T-helper 9 cell (primary cell): ENCODE data around the gene CEP295NL.
"Not testable (repeated sequence)": the region's sequence is repeated elsewhere in the genome, so short reads cannot be mapped to it uniquely, and the experiment has no call there.

Experiments used
- DNase-seq: peaks from one replicate; pipeline ENCODE4 v3.0.0-alpha.2; 2020

CEP295NL gene

DNA sequence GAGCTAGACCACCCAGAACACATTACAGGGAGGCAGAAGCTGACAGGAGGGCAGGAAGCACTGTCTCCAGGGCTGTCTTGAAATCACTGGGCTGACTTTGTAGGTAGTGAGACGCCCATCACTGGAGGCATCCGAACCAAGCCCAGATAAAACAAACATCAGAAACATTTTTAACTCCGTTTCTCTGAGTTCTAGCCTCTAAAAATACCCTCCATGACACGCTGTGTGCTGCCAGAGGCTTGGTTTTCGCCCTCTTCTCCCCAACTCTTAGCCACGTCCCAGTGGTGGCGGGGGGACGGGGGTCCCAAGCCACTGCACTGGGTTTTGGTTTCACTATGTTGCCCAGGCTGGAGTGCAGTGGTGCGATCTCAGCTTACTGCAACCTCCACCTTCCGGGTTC lies 1.2 kb downstream of the CEP295NL start:
- no peak for DNase-seq

DNA sequence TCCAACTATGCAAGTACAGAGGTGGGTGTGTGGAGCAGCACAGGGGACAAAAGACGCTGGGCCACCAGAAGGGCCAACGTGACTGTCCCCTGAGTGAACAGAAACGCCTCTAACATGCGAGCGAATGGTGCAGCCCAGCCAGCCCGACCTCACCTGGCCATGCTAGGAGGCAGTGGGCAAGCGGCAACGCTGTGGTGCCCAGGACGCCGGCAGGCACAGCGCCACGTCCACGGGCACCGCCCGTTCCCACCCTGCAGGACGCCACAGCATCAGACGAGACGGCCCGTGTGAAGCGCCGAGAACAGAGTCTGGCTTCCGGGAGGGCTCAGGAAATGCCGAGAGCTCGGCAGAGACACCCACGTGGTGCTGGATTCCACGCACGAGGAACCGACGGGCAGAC lies 2.2 kb downstream of the CEP295NL start:
- no peak for DNase-seq

DNA sequence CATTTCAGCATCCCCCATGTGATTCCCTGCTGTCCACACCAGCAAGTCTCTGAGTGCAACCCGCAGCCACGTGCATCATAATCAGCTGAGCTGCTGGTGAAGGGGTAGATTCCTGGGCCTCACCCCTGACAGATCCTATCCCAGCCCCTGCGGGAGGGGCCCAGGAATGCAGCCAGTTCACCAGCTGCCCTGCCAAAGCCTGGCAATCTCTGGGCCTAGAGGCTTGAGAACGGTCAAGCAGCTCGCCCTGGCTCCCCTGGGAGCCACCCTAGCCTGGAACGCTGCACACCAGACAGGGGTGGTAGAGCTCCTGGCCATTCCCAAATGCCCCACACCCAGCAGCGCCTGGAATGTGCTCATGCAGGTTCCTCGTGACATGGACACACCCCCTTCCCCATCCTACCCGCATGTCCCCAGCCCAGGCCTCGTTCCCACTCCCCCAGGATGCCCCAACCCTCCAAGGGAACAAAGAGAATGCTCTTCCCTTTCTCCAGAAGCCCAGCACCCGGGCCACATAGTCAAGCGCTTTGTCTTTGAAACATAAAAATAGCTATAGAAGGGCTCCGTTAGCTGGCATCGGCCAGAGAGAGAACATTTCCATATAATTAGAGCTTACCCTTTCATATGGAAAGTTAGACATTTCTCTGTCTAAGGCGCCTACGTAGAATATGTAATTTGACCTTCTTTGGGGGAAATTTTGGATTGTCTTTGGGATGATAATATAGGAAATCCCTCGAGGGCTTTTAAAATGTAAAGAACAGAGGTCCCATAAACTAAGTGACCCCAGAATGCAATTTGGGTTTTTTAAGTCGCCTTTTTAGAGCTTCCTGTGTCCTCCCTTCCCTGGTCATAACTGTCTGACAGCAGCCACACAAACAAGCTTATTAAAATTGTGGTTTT lies 3.4 kb downstream of the CEP295NL start:
- no peak for DNase-seq

DNA sequence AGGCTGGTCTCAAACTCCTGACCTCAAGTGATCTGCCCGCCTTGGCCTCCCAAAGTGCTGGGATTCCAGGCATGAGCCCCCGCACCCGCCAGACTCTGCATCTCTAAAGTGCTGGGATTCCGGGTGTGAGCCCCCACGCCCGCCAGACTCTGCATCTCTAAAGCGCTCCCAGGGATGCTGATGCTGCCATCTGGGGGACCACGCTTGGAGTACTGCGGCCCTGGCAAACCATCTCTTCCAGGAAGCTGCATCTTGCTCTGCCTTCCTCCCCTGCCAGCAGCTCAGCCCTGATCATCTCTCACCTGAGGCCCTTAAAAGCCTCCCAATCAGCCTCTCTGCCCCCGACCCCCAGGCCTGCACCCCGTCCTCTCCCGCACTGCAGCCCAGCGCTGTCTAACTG lies 4.1 kb downstream of the CEP295NL start:
- no peak for DNase-seq

DNA sequence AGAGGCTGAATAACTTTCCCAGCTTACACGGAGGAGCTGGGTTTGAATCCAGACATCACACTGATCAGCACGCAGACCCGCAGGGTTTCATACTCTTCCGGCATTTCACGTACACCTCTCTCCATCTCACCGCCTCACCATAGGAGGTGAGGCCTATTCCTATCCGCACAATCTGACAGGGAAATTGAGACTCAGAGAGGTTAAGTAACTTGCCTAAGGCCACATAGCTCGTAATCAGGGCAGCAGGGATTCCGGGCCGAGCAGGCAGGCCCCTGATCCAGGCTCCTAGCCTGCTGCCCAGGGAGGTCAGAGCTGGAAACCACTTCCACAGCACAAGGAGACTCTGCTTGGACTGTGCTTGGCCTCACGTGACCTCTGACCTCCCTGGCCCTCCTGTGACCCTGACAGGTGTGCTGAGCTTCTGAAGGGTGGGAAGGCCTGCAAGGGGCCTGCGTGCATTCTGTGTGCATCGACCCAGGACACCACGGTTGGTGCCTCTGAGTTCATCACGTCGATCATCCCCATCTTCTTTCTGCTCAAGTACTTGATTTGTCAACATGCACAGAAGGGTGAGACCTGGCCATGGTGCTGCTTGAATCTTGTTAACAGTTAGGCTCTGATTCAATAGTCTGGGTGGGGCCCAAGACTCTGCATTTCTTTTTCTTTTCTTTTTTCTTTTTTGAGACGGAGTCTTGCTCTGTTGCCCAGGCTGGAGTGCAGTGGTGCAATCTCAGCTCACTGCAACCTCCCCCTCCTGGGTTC lies 4.7 kb downstream of the CEP295NL start:
- DNase-seq: no peak

DNA sequence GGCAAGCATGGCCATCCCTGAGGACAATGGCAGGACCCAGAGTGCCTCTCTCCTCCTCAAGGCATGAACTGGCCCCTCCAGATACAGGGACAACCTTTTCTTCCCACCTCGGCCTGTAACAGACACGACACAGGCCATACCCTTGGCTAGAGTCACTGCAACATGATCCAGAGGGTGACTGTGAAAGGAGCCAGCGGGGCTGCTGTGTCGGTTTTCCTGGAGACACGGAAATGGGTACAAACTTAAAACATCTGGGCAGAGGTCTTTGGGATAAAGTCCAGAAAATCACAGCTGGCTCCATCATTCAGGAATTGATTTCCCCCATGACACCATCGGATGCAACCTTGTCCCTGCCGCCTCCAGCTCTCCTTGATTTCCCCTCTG lies 5.3 kb downstream of the CEP295NL start:
- DNase-seq: no peak

DNA sequence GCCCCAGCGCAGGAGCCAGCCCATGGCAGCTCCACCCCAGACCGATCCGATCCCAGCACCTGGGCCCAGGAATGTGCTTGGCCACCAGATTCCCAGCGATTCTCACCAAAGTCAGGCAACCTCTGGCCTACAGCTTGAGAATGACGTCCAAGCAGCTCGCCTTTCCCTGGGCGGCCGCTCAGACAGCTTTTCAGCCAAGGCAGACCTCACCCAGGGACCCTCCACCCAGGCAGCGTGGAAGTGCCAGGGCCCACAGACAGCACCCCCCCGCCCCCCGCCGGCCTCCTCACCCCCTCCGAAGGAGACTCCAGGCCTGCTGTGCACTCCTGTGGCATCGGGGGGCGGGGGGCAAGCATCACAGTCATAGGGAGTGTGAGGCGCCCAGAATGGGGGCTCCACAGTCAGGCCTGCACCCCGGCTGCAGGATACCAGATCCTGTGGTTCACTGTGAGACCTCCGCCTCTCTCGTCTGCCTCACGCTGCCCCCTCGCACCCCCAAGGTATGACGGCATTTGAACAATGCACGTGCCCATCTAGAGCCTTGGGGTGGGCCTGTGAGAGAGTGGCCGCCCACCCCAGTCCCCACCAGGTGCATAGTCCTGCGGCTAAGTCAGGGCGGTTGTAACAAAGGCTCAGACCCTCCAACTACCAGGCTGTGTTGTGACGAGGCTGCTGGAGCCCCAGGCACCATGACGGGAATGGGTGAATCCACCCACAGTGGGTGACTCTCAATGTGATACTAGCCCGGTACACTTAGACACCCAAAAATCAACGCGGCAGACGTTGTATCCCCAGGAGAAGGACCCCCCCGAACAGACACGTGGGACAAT lies 6.0 kb downstream of the CEP295NL start:
- DNase-seq: no peak

DNA sequence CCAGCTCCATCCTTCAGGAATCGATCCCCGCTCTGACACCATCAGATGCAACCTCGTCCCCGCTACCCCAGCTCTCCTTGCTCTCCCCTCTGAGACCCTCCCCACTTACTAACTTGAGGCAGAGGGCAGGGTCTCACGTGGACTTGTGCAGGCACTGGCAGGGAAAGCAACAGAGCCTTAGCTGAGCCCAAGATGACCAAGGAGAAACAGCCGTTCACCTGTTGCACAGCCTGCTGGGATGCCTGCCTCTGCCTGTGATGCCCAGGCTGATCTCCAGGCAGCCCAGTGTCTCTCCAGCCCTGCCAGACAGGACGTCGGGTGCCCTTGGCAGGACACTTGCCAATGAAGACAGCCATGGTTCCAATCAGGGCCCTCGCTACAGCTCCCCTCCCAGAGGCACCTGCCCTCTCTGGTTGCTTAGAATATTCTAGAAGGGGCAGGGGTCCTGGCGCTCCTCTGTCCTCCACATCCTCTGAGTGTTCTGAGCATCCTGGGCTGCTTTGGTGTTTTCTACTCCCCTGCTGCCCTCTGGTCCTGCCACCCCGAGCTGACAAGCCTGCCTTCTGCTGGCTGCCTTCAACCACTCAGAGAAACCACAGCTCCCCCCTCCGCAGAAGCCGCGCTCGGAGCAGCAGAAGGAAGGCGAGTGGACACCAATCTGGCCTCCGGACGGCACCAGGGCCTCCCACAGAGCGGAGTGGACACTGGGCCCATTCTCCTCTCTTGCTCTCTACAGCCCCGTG lies 6.7 kb downstream of the CEP295NL start:
- no peak for DNase-seq

DNA sequence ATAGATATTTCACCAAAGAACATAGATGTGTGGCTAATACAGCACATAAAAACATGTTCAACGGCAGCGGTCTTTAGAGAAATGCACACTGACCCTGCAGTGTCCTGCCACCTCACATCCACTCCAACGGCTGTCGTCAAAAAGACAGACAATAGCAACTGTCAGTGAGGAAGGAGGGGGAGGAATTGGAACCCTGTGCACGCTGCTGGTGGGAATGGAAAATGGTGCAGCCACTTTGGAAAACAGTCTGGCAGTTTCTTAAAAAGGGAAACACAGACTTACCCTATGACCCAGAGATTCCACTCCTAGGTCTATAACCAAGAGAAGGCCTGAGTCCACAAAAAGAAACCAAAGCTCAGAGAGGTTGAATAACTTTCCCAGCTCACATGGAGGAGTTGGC lies 7.7 kb downstream of the CEP295NL start:
- DNase-seq: no peak

DNA sequence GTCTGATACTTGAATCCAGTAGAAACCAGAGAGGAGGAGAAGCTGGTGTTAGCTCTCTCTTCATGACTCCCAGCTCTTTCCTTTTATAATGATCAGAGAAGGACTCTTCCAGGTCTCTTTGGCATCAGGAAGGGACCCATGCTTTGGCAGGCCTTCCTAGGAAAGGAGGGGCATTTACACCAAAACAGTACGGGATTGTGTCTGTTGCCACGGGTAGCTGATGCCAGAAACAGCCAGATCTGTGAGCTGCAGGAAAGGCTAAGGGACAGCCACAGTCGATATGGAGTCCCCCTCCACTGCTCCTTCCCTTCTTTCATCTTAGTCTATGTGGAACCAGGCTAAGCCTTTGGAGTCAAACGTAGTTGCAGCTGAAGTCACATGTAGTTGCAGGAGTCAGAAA lies 9.3 kb downstream of the CEP295NL start:
- no peak for DNase-seq

DNA sequence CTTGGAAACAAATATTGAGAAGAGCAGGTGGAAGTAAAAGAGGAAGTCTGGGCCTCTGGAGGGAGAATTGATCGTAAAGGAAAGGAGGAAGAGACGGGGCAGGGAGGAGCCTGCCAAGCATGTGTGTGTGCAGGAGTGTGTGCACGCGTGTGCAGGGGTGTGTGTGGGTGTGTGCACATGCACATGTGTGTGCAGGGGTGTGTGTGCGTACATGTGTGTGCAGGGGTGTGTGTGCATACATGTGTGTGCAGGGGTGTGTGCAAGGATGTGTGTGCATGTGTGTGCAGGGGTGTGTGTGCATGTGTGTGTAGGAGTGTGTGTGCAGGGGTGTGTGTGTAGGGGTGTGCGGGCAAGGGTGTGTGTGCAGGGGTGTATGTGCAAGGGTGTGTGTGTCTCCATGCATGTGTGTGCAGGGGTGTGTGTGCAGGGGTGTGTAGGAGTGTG lies 10.0 kb downstream of the CEP295NL start:
- no peak for DNase-seq

DNA sequence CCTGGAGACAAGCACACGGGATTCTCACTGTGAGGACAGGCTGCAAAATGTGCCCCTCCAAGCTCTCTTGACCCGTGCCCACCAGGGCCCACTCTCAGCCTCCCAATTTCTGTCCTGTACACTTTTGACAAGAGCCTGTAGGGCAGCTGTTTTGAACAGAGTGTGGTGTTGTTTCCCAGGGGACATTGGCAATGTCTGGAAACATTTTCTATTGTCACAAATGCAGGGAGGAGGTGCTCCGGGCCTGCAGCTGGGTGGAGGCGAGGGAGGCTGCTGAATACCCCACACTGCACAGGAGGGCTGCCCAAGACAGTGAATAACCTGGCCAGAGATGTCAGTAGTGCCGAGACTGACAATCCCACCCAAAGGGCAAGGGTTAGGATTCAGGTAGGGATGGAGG lies 10.5 kb downstream of the CEP295NL start:
- DNase-seq: no peak

DNA sequence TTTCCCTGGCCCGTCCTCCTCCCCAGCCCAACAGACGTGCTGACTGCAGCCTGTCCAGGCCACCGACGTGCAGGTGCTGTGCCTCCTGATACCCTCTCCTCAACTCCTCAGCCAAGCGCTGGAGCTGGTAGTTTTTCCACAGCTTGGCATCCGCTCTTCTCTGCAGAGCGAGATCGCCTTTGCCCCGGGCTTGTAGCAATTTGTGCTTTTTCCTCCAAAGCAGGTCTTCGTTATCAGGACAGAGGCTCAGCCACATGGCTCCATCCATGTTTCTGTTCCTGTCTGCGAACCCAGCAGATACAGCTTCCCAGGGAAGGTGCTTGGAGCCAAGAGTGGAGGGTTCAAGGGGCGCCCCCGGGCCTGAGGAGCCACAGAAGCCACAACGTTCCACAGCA lies 10.9 kb downstream of the CEP295NL start:
- no peak for DNase-seq

DNA sequence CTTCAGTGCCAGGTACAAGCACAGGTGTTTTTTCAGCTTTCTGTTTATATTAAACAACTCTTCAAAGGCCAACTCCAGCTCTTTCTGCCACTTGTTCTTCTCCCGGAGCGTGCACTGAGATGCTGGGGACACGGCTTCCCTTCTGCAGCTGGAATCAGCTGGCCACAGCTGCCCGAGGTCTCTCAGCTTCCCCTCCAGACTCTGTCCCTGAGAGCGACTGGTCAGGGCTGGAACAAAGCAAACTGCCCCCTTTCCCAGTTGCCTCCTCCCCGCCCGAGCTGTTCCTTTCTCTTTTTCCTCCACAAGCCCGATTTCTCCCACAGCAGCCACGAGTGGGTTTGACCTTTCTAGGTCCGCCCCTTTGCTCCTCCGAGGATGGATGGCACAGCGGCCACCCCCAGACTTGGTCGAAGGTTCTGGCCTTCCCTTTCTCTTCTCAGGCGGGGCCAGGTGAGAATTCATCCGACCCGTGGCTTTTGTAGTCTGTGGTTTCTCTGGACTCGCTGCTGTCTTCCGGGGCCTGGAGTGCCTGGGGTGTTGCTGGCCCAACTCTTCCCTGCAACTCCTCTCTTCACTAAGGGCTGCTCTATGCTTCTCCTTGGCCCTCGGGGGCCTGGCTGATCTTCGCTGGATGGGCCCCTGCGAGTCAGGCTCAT lies 11.5 kb downstream of the CEP295NL start:
- DNase-seq: no peak

DNA sequence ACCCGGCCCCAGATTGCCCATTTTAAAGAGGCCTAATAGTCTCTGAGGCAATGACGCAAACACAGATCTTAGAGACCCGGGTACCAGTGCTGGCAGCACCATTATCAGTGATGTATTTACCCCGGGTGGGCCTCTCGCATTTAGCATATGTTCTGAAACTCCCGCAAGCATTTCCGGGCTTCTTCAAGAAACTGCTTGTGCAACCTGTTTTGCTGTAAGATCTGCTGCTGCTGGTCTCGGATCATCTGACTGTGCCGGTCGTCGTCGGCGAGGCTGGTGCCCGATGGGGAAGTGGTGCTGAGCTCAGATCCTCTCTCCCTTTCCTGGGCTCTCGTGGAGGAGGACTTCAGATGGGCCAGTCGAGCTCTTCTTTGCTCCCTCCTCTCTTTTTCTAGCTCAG lies 12.5 kb downstream of the CEP295NL start:
- peak; percentile 8 for DNase-seq

DNA sequence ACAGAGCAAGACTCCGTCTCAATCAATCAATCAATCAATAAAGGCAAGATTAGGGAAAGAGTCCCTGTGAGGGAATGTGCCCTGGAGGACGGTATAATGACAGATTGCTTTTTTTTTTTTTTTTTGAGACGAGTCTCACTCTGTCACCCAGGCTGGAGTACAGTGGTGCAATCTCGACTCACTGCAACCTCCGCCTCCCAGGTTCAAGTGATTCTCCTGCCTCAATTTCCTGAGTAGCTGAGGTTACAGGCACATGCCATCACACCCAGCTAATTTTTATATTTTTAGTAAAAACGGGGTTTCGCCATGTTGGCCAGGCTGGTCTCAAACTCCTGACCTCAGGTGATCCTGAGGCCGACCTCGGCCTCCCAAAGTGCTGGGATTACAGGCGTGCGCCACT lies 12.9 kb downstream of the CEP295NL start:
- not testable (repeated sequence) for DNase-seq

DNA sequence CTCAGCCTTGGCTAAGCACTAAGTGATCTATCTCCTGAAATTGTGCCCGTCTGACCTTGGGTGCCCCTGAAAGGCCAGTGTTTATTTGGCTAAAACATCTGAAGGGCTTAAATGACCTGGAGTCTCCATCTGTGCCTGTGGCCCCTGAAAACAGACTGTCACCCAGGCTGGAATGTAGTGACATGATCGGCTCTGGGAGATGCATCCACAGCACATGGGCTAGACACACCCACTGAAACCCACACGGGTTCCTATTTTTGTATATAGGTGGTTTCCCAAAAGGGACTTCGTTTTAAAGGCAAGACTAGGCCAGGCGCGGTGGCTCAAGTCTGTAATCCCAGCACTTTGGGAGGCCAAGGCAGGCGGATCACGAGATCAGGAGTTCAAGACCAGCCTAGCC lies 13.5 kb downstream of the CEP295NL start:
- DNase-seq: no peak

DNA sequence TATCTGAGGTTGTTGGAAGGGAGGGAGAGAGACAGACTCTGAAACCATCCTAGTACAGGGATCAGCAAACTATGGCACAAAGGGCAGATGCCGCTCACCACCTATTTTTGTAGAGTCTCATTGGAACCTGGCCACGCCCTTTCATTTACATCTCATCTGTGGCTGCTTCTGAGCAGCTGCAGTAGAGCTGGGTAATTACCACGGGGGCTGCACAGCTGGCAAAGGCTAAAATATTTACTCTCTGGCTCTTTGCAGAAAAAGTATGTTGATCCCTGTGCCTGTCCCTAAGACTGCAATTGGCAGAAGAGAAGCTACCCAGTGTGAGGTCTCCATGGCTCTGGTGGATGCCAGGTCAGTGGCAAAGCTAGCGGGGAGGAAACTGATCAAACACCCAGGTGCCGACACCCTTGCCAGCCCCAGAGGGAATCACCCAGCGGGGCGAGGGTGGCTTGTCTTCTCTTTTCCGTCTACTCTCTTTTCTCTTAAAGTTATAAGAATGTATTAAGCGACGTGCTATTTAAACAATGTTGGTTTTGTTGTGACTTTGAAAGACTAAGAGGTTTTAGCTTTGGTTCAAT lies 14.0 kb downstream of the CEP295NL start:
- no peak for DNase-seq

DNA sequence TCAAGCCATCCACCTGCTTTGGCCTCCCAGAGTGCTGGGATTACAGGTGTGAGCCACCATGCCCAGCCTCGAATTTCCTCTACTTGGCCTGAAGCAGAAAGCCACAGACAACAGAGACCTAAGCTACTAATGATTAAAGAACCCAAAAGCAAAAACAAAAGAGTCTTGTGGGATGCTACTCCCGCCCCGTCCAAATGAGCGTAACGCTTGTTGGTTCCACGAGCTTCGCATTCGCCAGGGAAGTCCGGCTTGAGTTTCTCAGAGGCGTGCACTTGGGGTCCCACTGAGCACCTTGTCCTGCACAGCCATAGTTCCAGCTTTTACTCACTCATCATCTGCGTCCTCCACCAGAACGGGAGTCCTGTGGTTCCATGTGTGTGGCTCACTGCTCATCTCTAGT lies 16.0 kb downstream of the CEP295NL start:
- DNase-seq: no peak

DNA sequence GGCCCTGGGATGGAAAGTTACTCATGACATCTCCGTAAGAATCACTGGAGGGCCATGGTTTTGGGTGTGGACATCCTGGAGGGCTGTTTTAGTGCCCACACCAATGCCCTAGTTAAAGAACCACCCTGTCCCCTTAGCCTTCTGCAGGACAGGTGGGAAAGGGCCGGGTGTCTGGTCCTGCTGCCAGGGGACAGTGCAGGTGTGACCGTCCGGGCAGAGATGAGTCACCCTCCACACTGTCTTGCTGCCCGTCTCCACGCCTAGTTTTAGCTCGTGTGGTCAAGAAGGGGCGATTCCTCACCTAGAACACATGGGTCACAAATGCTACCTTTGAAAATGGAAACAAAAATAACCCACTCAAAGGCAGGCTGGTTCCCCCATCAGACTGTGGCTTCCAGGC lies 17.0 kb downstream of the CEP295NL start:
- no peak for DNase-seq

DNA sequence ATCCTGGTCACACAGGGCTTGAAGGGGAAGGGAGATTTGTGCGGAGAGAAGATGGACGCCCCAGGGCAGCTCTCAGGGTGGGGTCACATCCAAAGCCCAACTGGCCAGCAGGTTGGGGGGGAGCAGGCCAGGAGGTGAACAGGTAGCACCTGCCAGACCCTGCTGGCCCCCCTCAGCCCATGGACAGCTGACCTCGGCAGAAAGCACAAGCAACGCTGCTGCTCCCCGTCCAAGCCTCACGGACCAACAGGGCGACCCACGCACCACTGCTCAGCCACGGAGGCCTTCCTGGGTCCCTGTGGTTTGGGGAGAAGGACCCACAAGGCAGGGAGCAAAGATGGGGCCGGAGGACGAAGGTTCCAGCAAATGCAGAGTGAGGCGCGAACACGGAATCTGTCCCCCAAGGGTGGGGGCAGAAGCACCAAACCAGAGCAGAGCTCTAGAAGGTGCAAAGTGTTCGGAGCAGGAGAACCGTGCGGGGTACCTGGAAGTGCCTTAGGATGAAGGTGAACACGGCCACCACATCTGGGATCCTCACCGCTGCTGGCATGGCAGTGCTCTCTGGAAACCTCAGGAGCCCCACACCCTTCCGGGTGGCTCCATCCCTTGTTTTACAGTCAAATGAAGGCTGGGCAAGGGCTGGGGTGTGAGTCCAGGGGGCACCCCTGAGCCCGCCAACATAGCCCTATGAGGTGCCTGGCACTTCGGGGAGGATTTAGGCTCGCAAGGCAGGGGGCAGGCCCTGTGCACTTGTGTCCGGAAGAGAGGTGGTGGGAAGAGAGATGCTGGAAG lies 17.9 kb downstream of the CEP295NL start:
- DNase-seq: no peak
